ENCODE measurements around the gene SDHD.
A peak's percentile ranks its signal among the peaks of the same experiment; 100 is the strongest.

Gene SDHD

DNA sequence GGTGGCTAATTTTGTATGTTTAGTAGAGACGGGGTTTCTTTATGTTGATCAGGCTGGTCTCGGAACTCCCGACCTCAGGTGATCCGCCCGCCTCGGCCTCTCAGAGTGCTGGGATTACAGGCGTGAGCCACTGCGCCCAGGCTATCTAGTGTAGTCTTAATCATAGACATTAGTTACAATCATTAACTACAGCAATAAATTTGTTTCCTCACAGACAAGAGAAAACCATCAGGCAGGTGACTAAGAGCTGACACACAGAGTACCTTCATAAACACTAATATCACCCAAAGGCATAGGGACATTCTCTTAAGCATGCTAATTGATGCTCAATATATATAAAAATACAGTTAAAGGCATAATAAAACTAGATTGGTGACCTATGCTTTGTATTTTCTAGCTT is 19.4 kb downstream of the SDHD start:
- TF ChIP-seq, protein P1, sequence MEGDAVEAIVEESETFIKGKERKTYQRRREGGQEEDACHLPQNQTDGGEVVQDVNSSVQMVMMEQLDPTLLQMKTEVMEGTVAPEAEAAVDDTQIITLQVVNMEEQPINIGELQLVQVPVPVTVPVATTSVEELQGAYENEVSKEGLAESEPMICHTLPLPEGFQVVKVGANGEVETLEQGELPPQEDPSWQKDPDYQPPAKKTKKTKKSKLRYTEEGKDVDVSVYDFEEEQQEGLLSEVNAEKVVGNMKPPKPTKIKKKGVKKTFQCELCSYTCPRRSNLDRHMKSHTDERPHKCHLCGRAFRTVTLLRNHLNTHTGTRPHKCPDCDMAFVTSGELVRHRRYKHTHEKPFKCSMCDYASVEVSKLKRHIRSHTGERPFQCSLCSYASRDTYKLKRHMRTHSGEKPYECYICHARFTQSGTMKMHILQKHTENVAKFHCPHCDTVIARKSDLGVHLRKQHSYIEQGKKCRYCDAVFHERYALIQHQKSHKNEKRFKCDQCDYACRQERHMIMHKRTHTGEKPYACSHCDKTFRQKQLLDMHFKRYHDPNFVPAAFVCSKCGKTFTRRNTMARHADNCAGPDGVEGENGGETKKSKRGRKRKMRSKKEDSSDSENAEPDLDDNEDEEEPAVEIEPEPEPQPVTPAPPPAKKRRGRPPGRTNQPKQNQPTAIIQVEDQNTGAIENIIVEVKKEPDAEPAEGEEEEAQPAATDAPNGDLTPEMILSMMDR (conservative IDR thresholded peaks at IDR 0.05; ENCODE audit: low read depth, low read length) = no peak
- H3K4me2 ChIP-seq = no peak overlapping the region
- H3K27me3 ChIP-seq (ENCODE audit: insufficient read depth, low read depth) = no peaks in the 10 kb centered on the region
- H4K20me1 ChIP-seq (ENCODE audit: insufficient read depth) = no peaks in the 10 kb centered on the region
- H3K79me2 ChIP-seq (ENCODE audit: insufficient read depth, low read depth) = no peaks in the 10 kb centered on the region
- no peaks in the 10 kb centered on the region for H3K4me1 ChIP-seq (ENCODE audit: low read depth, poor library complexity, severe bottlenecking)
- no peak overlapping the region for H3K9ac ChIP-seq
- H2AFZ ChIP-seq (ENCODE audit: low read depth) = no peak overlapping the region
- no peak overlapping the region for H3K27ac ChIP-seq
- no peaks in the 10 kb centered on the region for H3K36me3 ChIP-seq (ENCODE audit: insufficient read depth)
- no peak overlapping the region for H3K4me3 ChIP-seq (IDR thresholded peaks at IDR 0.05; ENCODE audit: insufficient read depth, low read depth, low read length)

DNA sequence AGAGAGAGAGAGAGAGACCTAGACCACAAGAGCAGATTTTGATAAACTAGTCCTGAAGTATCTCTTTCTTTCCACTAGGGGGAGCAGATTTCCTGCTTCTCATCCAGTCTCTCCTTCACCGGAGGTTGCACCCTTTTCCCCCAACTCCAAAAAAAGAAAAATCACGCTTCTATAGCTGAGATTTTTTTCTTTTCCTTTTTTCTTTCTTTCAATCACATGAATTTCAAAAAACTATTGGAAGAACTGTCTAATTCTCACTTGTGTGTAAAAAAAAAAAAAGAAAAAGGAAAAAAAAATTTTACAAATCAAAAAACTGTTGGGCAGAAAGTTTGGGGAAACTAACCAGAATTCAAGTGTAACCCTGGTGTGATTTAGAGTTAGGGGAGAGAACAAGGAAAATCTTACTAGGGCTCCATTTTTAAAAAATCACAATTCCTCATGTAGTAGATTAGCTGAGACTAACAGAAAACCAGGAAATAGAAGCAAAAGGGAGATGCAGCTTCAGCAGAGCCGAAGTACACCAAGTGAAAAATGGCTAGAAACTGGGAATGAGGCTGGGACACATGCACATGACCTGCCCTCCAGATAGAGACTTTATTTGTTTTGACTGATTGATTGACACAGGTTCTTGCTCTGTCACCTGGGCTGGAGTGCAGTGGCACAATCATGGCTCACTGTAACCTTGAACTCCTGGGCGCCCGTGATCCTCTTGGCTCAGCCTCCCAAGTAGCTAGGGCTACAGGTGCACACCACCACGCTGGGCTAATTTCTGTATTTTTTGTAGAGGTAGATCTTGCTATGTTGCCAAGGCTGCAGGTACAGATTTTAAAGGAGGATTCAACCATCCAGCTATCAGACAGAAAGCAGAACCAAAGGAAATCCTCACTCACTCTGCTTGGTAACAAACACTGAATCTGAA is 27.1 kb downstream of the SDHD start:
- peak overlapping the region; percentile 12; the same call in 1 of the 2 replicates for H2AFZ ChIP-seq (ENCODE audit: low read depth)

DNA sequence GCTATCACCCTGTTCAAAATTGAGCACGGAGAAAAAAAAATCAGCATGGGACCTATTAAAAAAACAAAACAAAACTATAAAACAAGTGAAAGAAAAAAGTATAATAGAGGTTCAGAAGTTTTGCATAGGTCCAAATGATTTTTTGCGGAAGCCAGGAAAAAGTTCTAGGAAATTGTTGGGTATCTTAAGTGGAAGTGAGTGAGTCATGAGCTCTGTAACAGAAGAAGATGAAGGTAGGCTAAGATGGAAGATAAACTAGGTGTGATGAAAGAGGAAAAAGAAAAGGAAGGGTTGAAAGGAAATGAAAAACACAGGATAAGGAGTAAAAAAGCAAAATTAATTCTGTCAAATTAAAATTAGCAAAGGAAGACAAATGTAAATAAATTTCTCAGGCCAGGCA is 27.8 kb downstream of the SDHD start:
- H4K20me1 ChIP-seq (ENCODE audit: insufficient read depth) = no peaks in the 10 kb centered on the region
- H3K4me1 ChIP-seq (ENCODE audit: low read depth, poor library complexity, severe bottlenecking) = peaks cover 26% of the 10 kb centered on the region
- no peak overlapping the region for H3K4me2 ChIP-seq
- no peak overlapping the region for H3K27ac ChIP-seq
- H3K27me3 ChIP-seq (ENCODE audit: insufficient read depth, low read depth) = no peaks in the 10 kb centered on the region
- H3K4me3 ChIP-seq (IDR thresholded peaks at IDR 0.05; ENCODE audit: insufficient read depth, low read depth, low read length) = no peak overlapping the region
- TF ChIP-seq, protein P1 (conservative IDR thresholded peaks at IDR 0.05; ENCODE audit: low read depth, low read length) = no peak
- H3K36me3 ChIP-seq (ENCODE audit: insufficient read depth) = no peaks in the 10 kb centered on the region
- no peak overlapping the region for H2AFZ ChIP-seq (ENCODE audit: low read depth)
- H3K79me2 ChIP-seq (ENCODE audit: insufficient read depth, low read depth) = no peaks in the 10 kb centered on the region
- H3K9ac ChIP-seq = no peak overlapping the region

More for the DNA sequence above, 27.1 kb downstream of the SDHD start:
- H3K79me2 ChIP-seq (ENCODE audit: insufficient read depth, low read depth) = no peaks in the 10 kb centered on the region
- H3K27me3 ChIP-seq (ENCODE audit: insufficient read depth, low read depth) = no peaks in the 10 kb centered on the region
- no peak overlapping the region for H3K27ac ChIP-seq
- no peaks in the 10 kb centered on the region for H3K36me3 ChIP-seq (ENCODE audit: insufficient read depth)
- no peak overlapping the region for H3K4me3 ChIP-seq (IDR thresholded peaks at IDR 0.05; ENCODE audit: insufficient read depth, low read depth, low read length)
- H4K20me1 ChIP-seq (ENCODE audit: insufficient read depth) = no peaks in the 10 kb centered on the region
- TF ChIP-seq, protein P1 (conservative IDR thresholded peaks at IDR 0.05; ENCODE audit: low read depth, low read length) = peak; percentile 64
- H3K4me2 ChIP-seq = peak overlapping the region; percentile 19
- no peak overlapping the region for H3K9ac ChIP-seq
- H3K4me1 ChIP-seq (ENCODE audit: low read depth, poor library complexity, severe bottlenecking) = peaks cover 23% of the 10 kb centered on the region

DNA sequence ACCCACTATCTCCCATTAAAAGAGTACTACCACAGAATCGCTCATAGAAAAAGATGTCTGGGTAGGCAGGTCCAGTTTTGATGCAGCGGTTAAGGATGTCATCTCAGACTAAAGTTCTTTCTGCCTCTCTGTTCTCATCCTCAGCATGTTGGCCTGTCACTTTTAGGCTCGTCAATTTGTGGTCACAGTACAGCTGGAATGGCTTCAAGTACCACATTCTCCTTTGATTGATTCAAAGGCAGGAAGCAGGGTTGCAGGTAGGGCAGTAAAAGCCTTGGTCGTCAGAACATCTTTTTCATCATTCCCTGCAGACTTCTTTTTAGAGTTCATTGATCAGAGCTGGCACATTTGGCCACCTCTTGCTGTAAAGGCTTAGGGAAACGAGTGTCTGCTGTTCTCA is 28.7 kb downstream of the SDHD start:
- Histone ChIP-seq H3K4me3 (IDR thresholded peaks at IDR 0.05; ENCODE audit: insufficient read depth, low read depth, low read length) (no peak overlapping the region), H3K79me2 (ENCODE audit: insufficient read depth, low read depth) (no peaks in the 10 kb centered on the region), H3K27ac (no peak overlapping the region), H3K36me3 (ENCODE audit: insufficient read depth) (no peaks in the 10 kb centered on the region), H3K4me1 (ENCODE audit: low read depth, poor library complexity, severe bottlenecking) (peaks cover 26% of the 10 kb centered on the region), H3K9ac (no peak overlapping the region), H3K27me3 (ENCODE audit: insufficient read depth, low read depth) (no peaks in the 10 kb centered on the region), H4K20me1 (ENCODE audit: insufficient read depth) (no peaks in the 10 kb centered on the region), H2AFZ (ENCODE audit: low read depth) (no peak overlapping the region), H3K4me2 (no peak overlapping the region)
- TF ChIP-seq, protein P1 (conservative IDR thresholded peaks at IDR 0.05; ENCODE audit: low read depth, low read length) = no peak

Data from KMS-11 (cell line).